Chondrocyte (in vitro differentiated cells): ENCODE results near the gene RNF43. TPM values are rescaled to one million over a fixed set of nuclear protein-coding genes. Genes with fewer than 3 reads are reported as not detected.

Source experiments
- DNase-seq: peaks from one replicate; pipeline ENCODE4 v3.0.0; 2021; ENCODE audit warnings: mixed read lengths, low spot score
- H3K27ac Mint-ChIP-seq: one replicate; pipeline ENCODE4 v1.8.0; 2021; ENCODE audit warnings: mild to moderate bottlenecking, moderate library complexity, mixed read lengths; ENCODE audit not compliant: unreplicated experiment
- H3K27me3 Mint-ChIP-seq: 2 replicates; pipeline ENCODE4 v1.8.0; 2021; ENCODE audit warnings: low read depth, mixed read lengths
- H3K36me3 Mint-ChIP-seq: 2 replicates; pipeline ENCODE4 v1.8.0; 2021; ENCODE audit warnings: low read depth, mixed read lengths
- H3K4me1 Mint-ChIP-seq: 2 replicates; pipeline ENCODE4 v1.8.0; 2021; ENCODE audit warnings: low read depth, mild to moderate bottlenecking, mixed read lengths
- H3K4me3 Mint-ChIP-seq: one replicate; pipeline ENCODE4 v1.8.0; 2021; ENCODE audit warnings: mild to moderate bottlenecking, moderate library complexity, mixed read lengths; ENCODE audit not compliant: unreplicated experiment
- H3K9me3 Mint-ChIP-seq: 2 replicates; pipeline ENCODE4 v1.8.0; 2021; ENCODE audit warnings: low read depth, mixed read lengths
- total RNA-seq: library from RNA; stranded (reverse); gene quantifications from 3 replicates; pipeline ENCODE4 v1.2.1, GENCODE V29; 2021
- TF ChIP-seq, protein P1 (sequence below): fragments of 200-600 bp; sonication (generic); IDR thresholded peaks from 2 replicates; pipeline ENCODE4 v1.5.0; 2021; ENCODE audit warnings: antibody characterized with exemption, mild to moderate bottlenecking, moderate library complexity

RNF43 gene
- total RNA-seq, 1 donor from 2014 or later = 0.10 TPM

DNA sequence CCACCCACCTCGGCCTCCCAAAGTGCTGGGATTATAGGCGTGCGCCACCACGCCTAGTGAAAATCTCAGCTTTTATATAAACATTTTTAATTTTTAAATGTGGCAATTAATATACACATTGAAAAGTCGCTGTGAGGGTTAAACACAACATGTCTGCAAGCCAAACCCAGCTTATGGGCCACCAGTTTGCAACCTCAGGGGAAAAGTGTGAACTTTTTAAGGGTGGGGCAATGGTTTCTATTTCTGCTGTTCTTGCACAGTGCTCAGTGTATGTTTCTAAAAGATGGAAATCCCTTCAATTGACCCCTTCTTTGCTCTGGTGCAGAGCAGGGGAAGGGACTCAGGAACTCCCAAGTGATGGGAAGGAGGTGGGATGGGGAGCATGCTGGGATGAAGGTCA, 47.0 kb downstream of the RNF43 start:
- Mint-ChIP-seq H3K4me1 (no peaks in the 10 kb centered on the region), H3K36me3 (no peaks in the 10 kb centered on the region), H3K27me3 (peaks cover 5% of the 10 kb centered on the region), H3K4me3 (no peak overlapping the region), H3K27ac (no peak overlapping the region), H3K9me3 (no peaks in the 10 kb centered on the region)
- TF ChIP-seq, protein P1, sequence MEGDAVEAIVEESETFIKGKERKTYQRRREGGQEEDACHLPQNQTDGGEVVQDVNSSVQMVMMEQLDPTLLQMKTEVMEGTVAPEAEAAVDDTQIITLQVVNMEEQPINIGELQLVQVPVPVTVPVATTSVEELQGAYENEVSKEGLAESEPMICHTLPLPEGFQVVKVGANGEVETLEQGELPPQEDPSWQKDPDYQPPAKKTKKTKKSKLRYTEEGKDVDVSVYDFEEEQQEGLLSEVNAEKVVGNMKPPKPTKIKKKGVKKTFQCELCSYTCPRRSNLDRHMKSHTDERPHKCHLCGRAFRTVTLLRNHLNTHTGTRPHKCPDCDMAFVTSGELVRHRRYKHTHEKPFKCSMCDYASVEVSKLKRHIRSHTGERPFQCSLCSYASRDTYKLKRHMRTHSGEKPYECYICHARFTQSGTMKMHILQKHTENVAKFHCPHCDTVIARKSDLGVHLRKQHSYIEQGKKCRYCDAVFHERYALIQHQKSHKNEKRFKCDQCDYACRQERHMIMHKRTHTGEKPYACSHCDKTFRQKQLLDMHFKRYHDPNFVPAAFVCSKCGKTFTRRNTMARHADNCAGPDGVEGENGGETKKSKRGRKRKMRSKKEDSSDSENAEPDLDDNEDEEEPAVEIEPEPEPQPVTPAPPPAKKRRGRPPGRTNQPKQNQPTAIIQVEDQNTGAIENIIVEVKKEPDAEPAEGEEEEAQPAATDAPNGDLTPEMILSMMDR = no peak
- DNase-seq = no peak

DNA sequence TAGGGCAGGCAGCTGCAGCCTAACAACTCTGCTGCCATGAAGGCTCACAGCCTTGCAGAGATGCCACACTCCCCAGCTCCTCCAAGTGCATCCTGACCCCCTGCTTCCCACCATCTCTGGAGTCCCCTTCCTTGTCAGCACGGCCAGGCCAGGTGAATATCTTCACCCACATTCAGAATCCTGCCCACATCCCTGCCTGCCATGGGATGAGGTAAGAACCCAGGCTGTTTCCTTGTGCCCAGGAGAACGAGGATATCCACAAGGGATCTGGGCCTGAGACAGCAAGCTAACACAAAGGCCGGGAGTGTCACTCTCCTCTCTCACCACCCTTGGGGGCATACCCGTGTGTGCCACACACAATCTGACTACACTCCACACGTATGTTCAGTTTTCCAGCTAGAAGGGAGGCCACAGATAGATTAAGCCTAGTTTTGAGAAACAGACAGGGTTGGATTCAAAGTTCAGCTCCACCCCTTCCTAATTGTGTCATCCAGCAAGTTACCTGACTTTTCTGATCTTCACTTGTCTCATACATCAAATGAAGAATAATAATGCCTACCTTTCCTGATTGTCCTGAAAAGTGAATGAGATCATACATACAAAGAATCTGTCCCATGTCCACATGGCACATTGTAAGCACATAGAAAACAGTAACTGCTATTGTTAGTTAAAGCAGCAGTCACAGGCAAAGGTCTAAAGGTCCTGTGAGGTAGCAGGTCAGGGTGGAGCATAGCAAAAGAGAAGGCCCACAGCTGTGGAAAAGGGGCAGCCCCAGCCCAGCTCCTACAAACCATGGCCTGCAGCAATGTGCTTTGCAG, 47.9 kb downstream of the RNF43 start:
- H3K27ac Mint-ChIP-seq = no peak overlapping the region
- DNase-seq = no peak

DNA sequence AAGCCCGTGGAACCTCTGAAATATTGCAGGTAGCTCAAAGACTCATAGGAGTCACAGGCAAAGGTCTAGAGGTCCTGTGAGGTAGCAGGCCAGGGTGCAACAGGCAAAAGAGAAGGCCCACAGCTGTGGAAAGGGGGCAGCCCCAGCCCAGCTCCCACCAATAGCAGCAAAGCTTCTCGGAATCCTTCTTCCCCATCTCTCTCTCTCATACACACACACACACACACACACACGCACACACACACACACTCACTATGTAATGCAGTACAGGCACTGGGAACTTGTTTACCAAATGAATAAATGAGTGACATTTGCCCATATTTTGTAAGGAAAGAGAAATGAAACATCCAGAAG, 48.5 kb downstream of the RNF43 start:
- TF ChIP-seq, protein P1 = no peak
- no peak overlapping the region for H3K27ac Mint-ChIP-seq
- H3K9me3 Mint-ChIP-seq = no peaks in the 10 kb centered on the region
- H3K4me1 Mint-ChIP-seq = no peaks in the 10 kb centered on the region
- H3K27me3 Mint-ChIP-seq = peaks cover 7% of the 10 kb centered on the region
- no peak for DNase-seq
- H3K4me3 Mint-ChIP-seq = no peak overlapping the region
- H3K36me3 Mint-ChIP-seq = no peaks in the 10 kb centered on the region

More for the DNA sequence above, 47.9 kb downstream of the RNF43 start:
- Mint-ChIP-seq H3K9me3 (no peaks in the 10 kb centered on the region), H3K36me3 (no peaks in the 10 kb centered on the region), H3K4me1 (no peaks in the 10 kb centered on the region), H3K27me3 (peaks cover 5% of the 10 kb centered on the region), H3K4me3 (no peak overlapping the region)
- TF ChIP-seq, protein P1 = no peak

Other genes with a start within 250 kb of the RNF43 start
- gene EPX, start 224.8 kb downstream of the RNF43 start, total RNA-seq = not detected in 3 replicates
- 11.5 to 16.9 TPM (median 16.2 TPM) in 3 replicates for gene MKS1, start 198.3 kb downstream of the RNF43 start, total RNA-seq
- not detected in 3 replicates for gene LPO, start 178.9 kb downstream of the RNF43 start, total RNA-seq
- not detected in 3 replicates for gene MPO, start 136.6 kb downstream of the RNF43 start, total RNA-seq
- gene TSPOAP1, start 88.7 kb downstream of the RNF43 start, total RNA-seq = 1.3 to 2.0 TPM in 2 of 3 replicates, not detected in the other
- gene SUPT4H1, start 65.3 kb downstream of the RNF43 start, total RNA-seq = 57.4 to 71.8 TPM (median 62.9 TPM) in 3 replicates
- 0.08 to 0.10 TPM in 2 of 3 replicates, not detected in the other for gene HSF5, start 70.9 kb upstream of the RNF43 start, total RNA-seq
- 26.7 to 31.4 TPM (median 30.2 TPM) in 3 replicates for gene MTMR4, start 97.1 kb upstream of the RNF43 start, total RNA-seq